ENCODE data around the gene ASB5. TPM values are rescaled to one million over a fixed set of nuclear protein-coding genes. Genes with fewer than 3 reads are reported as not detected.
"Not testable (repeated sequence)": the region's sequence is repeated elsewhere in the genome, so short reads cannot be mapped to it uniquely, and the experiment has no call there.

The ASB5 gene, protein sequence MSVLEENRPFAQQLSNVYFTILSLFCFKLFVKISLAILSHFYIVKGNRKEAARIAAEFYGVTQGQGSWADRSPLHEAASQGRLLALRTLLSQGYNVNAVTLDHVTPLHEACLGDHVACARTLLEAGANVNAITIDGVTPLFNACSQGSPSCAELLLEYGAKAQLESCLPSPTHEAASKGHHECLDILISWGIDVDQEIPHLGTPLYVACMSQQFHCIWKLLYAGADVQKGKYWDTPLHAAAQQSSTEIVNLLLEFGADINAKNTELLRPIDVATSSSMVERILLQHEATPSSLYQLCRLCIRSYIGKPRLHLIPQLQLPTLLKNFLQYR
- 1.9 TPM for polyA plus RNA-seq (2013, experiment 1 of 2; ENCODE audit: insufficient read length)
- 4.4 TPM for polyA plus RNA-seq (2013, experiment 2 of 2; ENCODE audit: insufficient read length)

DNA sequence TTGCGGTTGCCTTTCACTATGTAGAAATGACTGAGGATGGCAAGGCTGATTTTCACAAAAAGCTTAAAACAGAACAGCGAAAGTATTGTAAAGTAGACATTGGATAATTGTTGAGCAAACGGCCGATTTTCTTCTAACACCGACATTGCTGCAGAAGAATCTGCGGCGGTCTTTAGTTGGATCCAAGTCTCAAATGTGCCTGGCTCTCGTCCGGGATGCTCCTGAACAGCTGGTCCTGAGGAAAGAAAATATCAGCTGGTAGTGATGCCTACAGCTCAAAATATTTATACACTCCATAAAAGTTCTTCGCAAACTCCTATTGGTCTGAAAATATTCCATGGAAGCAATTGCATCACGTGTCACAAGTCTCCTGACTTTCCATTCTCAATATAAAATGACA is at the start of gene ASB5:
ASB5 (minus strand) TSS at position 260 of the 400 bp plus-strand sequence; CDS start at position 146, 114 bp downstream.
- DNase-seq, result no peak

DNA sequence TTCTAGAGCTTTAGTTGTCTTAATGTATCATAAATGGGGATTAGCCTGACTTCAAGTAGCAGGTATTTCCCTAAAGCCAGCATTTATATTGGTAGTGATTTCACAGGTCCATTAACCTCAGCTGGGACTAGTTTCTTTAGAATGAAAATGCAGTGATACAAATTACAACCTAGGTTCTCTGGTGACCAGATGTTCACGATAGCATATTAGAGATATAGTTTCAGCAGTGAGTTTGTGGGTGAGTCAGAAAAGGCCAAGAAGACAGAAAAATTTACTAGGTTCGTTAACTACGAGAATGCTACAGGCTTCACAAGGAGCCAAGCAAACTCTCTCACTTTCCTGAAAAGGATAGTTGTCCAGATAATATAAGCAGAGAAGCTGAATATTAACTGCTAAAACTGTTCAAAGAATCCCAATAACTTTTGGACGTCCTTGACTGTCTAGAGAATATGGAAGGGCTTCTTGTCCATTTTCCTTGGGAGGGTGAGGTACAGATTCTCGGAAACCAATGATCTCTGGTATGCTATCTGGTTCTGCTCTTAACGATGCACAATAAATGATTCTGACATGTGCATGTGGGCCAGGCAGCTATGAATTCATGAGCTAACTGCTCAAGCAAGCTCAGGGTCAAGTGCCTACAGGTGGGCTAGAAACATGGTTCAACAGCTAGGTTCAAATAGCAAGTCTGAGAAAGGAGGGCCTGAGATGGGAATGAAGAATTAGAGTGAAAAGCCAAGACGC is 44.7 kb upstream of the ASB5 start:
- DNase-seq, result no peak

DNA sequence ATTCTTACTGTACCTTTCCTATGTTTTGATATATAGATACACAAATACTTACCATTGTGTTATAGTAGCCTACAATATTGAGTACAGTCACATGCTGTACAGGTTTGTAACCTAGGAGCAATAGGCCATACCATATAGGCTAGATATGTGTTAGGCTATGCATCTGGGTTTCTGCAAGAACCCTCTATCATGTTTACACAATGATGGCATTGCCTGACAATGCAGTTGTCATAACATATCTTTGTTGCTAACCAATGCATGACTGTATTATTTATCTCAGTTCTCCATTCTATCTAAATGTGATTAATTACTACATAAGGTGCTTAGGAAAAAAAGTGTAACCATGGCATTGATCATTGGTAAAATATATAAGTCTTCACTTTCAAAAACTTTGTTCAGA is 40.8 kb upstream of the ASB5 start:
- peak; percentile 31 for DNase-seq

DNA sequence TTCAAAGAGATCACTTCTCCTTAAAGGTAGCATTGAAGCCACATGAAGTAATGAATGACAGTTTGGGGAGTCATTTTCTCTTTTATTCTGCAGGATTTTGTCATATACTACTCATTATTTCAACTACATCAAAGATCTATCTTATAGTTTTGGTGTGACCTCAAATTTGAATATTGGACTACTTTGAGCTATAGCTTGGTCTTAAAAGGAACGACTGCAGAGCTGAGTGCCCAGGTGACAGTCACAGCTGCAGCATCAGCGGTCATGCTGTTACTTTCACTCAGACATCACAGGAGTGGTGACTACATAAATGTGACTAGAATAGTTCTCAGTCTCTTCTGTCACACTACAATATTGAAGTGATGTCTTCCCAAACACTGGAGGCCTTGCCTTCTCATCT is 40.0 kb upstream of the ASB5 start:
- no peak for DNase-seq

DNA sequence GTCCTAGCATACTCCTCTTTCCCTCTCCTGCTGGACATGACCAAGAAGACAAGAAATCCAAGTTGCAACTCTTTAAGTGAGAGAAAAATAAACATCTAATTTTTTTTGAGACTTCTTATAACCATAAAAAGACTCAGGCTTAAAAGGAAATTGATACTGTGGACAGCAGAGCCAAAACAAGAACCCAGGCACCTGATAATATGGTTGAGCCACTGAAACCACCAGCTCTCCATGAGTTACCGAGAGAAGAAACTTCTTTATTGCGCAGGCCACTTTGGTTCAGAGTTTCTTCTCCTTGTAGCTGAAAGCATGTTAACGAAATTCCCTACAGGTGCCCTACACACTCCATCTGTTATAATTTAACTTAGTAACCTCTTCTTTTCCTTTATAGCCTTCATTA is 39.4 kb upstream of the ASB5 start:
- no peak for DNase-seq

DNA sequence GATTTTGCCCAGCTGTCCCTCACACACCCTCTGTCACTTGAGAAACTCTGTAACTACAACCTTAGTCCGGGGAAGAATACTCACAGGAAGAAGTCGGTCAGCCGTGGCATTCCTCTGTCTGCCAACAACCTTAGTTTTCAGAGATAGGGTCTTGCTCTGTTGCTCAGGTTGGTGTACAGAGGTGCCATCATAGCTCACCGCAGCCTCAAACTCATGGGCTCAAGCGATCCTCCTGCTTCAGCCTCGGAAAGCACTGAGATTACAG is 38.6 kb upstream of the ASB5 start:
- no peak for DNase-seq

DNA sequence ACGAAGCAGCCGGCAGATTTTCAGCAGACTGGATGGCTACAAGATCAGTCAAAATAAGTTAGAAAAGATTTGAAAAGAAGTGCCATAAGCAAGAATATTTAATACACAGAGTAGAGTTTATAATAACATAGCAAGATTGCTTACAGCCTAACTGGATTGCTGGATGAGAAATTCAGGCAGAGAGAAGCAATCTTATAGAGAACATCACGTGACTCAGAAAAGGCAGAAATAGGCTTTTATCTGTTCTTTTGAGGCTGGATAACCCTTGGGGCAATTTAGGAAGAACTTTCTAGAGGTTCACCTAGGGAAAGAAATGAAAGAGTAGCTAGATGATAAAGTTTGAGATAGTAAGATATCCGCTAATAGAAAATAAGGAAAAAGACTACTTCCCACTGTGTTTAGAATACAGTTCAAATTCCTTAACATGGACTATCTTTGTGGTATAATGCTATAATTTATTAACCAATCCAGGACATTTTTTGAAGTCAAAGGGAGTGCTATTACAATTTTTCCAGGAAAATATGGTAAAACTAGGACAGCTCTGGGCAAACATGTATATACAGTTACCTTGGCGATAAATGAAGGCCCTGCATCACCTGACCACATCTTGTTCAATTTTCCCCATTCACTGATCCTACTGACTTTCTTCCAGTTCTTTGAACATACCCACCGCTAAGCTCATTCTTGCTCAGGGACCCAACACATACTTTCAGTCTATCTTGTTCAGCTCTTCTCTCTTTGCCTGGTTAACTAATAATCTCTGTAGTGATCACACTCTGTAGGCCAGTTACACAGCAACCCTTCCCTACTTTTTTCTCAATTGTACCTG is 38.0 kb upstream of the ASB5 start:
- DNase-seq, result no peak

DNA sequence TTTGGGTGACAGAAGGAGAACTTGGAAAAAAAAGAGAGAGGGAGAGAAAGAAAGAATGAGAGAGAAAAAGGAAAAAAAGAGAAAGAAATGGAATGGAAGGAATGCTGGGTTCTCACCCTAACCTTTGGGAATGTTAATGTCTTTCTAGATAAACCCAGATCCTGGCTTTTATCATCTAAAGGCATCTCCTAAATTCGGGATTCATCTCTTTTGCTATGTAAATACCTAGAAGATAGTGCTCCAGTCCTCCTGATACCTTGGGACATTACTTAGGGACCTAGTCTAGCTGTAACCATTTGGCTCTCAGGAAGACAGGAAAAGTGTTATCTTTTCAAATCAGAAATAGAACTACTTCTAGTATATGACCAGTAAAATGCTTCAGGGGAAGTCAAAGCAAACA is 34.9 kb upstream of the ASB5 start:
- no peak for DNase-seq

DNA sequence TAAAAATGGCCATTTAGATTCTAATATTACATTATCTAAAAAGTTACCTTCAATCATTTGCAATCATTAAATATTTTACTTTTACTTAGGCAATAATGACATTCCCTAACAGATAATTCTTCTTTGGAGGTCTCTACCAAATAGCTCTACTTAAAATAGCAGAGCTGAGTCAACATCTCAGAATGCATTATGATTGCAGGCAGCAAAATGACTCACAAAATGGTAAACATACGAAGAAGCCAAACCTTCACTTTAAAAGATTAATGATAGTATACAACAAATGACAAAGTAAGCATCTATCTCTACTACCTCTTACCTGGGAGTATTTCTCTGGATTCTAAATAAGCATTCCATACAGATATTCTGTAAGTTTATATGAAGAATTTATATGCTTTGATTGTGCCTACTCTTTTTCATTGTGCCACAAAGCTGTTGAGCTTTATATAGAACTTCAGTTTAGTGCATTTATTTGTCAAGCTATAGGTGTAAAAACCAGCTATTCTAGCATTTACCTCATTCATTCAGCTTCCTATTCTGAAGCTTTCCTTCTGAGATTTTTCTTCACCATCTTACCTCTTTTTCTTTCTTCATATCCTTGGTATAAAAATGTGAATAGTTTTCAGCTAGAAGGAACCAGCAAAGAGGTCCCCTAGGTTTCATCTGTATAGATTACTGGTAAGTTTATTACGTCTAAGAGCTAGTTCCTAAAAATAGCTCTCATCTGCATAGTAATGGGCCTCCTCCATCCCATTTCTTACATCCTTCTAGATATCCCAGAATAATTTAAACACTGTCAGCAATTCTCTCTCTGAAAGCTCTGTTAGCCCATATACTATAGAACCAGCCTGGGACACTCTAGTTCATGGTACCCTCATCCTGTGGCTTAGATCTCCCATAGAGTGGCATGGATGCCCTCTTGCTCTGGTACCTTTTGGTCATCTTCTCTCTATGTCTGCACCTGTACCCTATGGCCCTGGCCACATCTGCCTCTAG is 33.6 kb upstream of the ASB5 start:
- peak; percentile 84 for DNase-seq

DNA sequence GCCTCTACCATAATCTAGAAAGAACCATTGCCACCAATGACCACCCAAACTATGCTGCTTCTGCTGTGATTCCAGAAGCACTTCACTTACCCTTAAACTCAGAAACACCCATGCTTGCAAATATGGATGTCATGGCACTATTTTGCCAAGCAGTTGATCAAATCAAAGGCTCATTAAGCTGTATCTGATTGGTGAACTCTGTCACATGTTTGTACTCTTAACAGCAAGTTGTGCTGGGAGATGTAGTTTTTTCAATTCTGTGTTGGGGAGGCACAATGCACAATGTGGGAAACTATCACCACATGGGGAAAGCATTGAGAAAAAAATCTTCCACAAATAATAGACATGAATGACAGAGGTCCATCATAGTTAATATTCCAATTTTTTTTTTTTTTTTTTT is 31.5 kb upstream of the ASB5 start:
- no peak for DNase-seq

DNA sequence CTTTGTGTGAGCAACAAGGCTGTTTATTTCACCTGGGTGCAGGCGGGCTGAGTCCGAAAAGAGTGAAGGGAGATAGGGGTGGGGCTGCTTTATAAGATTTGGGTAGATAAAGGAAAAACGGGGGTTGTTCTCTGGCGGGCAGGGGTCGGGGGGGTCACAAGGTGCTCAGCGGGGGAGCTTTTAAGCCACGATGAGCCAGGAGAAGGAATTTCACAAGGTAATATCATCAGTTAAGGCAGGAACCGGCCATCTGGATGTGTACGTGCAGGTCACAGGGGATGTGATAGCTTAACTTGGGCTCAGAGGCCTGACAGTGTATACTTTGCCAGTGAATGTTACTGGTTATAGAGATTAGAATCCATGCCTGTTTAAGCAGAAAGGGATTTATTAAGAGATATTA is 31.0 kb upstream of the ASB5 start:
- DNase-seq, result no peak

DNA sequence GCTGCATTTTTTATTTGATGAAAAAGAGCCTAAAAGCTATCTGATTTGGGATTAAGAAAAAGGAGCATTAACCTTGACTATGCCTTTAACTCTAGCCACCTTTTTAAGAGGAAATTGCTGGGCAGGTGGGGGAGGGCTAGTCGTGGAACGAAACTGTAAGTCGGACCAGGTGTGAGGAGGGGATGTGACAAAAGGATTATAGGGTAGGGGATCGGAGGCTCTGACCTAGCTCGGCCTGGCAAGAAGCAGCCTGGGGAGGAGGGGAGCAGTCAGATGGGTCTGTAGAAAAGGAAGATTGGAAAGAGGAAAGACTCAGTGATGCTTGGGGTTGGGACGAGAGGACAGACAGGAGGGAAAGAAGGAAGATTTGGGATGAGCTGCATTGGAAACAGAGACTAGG is 29.6 kb upstream of the ASB5 start:
- no peak for DNase-seq

DNA sequence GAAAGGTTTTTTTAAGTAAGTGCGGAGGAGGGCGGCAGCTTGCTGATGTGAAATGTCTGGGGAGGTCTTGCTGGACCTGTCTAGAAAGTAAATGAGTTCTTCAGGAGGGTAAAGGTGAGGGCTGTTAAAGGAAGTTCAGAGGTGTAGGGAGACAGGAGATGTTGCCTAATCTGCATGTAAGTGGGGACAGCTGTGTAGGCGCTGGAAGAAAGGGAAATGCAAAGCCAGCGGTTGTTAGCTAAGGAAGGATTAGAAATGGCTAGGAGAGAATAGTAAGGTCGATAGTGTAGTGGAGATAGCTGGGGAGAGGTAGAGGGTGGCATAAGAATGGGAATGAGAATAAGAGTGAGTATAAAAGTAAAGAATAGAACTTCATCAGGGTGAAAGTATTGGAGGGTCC is 26.9 kb upstream of the ASB5 start:
- DNase-seq, result not testable (repeated sequence)

DNA sequence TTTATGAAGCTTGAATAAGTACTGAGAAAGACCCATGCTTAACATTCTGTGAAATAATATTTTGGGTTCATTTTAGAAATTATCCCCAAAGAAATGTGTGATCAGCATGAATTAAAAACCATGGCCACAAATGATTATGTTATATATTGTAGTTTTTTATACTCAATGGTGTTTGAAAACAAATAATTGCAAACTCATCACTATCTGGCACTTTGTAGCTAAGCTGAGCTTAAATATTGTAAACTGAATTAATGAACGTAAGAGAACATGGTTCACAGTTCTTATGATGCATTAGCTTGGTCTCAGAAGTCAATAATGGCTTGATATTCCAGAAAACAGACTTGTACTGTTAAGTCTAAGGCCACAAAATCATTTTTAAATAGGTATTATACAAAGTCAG is 24.6 kb upstream of the ASB5 start:
- DNase-seq, result no peak

DNA sequence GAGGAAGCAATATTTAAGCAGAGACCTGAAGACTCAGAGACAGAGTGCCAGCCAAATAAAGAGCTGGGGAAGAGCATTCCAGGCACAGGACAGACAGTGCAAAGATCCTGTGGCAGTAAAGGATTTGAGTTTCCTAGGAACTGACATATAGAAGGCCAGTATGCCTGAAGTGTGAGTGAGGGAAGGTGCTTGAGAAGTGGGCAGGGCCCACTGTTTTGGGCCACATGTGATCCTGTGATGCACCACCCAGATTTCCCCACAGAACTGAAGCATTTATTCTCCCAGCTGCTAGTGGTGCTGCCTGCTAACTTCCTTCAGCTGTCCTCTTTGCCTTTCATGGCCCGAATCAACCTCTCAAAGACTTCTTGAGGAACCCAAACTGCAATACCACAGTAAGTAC is 23.9 kb upstream of the ASB5 start:
- no peak for DNase-seq

DNA sequence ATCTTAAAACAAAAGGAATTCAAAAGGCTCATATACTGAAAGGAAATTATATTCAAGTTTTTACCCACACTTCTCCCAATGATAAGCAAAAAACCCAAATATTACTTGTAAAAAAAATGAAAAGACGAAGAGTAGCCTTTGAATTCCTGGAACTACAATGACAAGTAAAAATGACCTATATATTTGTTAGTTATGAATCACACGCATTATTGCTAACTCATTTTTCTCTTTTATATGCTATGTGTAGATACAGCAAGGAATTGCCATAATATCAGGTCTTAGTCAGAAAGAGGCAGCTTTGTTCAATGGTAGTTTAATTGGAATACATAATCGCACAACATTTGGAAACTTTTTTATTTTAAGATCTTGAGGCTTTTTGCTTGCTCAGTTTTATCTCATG is 22.7 kb upstream of the ASB5 start:
- no peak for DNase-seq

DNA sequence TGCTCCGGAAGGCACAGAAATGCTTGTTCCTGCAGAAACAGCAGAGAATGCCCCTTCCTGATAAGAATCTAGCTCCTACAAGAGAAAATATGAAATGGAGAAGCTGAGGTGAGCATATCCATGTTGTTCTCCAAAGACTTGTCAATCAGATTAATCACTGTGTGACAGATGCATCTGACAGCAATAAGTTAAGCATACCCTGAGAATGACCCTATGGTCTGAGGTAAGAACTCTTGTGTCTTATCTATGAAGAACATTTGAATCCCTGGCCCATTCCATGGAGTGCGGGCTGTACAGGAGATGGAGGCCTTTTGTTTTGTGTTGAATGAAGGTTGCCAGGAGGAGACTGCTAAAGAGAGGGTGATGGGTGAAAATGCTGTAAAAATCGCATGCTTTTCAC is 21.5 kb upstream of the ASB5 start:
- DNase-seq, result no peak

DNA sequence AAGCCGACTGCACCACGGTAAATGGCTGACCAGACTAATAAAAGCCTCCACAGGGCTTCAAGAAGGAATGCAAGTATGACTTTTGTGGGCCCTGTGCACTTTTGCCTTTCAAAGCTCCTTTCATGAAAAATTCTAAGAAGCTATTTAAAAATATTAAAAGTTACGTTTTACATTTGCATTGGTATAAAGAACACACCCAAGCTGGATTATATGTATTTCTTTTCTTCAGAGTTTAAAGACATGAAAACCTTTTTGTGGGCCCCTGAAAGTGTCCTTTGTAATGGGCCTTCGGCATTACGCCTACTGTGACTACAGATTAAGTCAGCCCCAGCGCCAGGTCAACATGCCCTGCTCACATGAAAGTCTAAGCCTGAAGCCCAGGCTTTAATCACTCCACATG is 20.5 kb upstream of the ASB5 start:
- DNase-seq, result no peak

DNA sequence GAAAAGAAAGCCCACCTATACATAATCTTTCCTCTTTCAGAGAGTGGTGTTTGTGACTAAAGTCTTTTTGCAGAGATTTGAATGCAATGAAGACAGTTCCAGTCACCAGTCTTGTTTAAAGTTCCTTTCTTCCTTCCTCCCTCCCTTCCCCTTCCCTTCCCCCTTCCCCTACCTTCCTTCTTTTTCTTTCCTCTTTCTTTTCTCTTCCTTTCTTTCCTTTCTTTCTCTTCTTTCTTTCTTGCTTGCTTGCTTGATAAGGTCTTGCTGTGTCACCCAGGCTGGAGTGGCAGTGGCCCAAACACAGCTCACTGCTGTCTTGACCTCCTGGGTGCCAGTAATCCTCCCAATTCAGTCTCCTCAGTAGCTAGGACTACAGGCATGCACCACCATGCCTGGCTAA is 19.0 kb upstream of the ASB5 start:
- no peak for DNase-seq

DNA sequence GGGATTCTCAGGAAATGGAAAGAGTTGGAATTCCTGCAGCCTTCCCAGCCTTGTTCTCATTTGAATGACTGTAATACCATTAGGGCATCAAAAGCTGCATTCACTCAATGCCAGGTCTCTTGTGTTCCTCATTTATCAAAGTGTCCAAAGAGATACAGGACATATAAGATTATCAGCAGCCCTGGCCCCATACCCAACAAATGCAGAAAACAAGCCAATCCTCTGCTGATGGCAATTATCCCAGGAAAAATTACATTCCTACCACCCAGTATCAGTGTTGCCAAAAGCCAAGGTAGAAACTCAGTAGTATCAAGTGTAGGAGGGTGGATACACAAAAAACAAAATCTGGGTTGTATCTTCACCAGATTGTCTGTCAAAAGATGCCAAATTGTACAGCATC is 18.5 kb upstream of the ASB5 start:
- DNase-seq, result no peak

DNA sequence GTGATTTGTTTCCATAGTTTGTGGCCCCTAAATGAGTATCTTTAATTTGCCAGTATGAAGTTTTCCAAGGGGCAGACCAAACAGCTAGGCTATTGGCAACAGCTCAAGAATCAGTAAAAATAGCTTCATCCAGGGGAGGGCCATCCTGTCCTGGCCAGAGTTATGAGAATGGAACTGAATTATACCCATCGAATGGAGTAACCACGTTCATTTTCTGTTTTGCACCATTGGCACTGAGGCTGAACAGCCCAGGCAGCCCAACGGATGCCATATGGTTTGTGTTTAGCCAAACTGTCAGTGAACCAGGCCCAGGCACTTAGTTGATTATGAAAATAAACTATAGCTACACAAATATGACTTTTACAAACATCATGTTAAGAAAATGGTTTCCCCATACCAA is 17.7 kb upstream of the ASB5 start:
- DNase-seq, result no peak

DNA sequence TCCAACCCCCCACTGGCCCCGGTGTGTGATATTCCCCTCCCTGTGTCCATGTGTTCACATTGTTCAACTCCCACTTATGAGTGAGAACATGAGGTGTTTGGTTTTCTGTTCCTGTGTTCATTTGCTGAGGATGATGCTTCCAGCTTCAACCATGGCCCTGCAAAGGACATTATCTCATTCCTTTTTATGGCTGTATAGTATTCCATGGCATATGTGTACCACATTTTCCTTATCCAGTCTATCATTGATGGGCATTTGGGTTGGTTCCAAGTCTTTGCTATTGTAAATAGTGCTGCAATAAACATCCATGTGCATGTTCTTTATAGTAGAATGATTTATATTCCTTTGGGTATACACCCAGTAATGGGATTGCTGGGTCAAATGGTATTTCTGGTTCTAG is 10.5 kb upstream of the ASB5 start:
- DNase-seq, result not testable (repeated sequence)
